ENCODE measurements around the gene RILPL1.
"Not testable (repeated sequence)": the region's sequence is repeated elsewhere in the genome, so short reads cannot be mapped to it uniquely, and the experiment has no call there.

RILPL1 gene

GRCh38 chr12:123474485-123475245 lies 58.9 kb downstream of the RILPL1 start:
- Histone ChIP-seq H3K4me3 (no peak overlapping the region), H3K27ac (peak overlapping the region; percentile 22 to 66)
- DNase-seq (ENCODE audit: low spot score): no peak
- TF ChIP-seq, protein P1, sequence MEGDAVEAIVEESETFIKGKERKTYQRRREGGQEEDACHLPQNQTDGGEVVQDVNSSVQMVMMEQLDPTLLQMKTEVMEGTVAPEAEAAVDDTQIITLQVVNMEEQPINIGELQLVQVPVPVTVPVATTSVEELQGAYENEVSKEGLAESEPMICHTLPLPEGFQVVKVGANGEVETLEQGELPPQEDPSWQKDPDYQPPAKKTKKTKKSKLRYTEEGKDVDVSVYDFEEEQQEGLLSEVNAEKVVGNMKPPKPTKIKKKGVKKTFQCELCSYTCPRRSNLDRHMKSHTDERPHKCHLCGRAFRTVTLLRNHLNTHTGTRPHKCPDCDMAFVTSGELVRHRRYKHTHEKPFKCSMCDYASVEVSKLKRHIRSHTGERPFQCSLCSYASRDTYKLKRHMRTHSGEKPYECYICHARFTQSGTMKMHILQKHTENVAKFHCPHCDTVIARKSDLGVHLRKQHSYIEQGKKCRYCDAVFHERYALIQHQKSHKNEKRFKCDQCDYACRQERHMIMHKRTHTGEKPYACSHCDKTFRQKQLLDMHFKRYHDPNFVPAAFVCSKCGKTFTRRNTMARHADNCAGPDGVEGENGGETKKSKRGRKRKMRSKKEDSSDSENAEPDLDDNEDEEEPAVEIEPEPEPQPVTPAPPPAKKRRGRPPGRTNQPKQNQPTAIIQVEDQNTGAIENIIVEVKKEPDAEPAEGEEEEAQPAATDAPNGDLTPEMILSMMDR (IDR thresholded peaks at IDR 0.05): no peak

GRCh38 chr12:123472438-123472849 lies 61.1 kb downstream of the RILPL1 start:
- Histone ChIP-seq H3K4me3 (no peak overlapping the region), H3K27ac (no peak overlapping the region)
- no peak for DNase-seq (ENCODE audit: low spot score)
- TF ChIP-seq, protein P1 (IDR thresholded peaks at IDR 0.05): no peak

GRCh38 chr12:123471374-123472068 lies 62.0 kb downstream of the RILPL1 start:
- DNase-seq (ENCODE audit: low spot score): no peak
- Histone ChIP-seq H3K27ac (no peak overlapping the region), H3K4me3 (no peak overlapping the region)
- TF ChIP-seq, protein P1 (IDR thresholded peaks at IDR 0.05): no peak

- no peak for DNase-seq (ENCODE audit: low spot score)
- H3K27ac ChIP-seq: no peak overlapping the region
- TF ChIP-seq, protein P1 (IDR thresholded peaks at IDR 0.05): no peak
- H3K4me3 ChIP-seq: no peak overlapping the region
Measured at GRCh38 chr12:123469978-123470377, 63.5 kb downstream of the RILPL1 start.

GRCh38 chr12:123468786-123469185 lies 64.7 kb downstream of the RILPL1 start:
- Histone ChIP-seq H3K4me3 (no peak overlapping the region), H3K27ac (no peak overlapping the region)
- DNase-seq (ENCODE audit: low spot score): no peak
- TF ChIP-seq, protein P1 (IDR thresholded peaks at IDR 0.05): no peak

DNA sequence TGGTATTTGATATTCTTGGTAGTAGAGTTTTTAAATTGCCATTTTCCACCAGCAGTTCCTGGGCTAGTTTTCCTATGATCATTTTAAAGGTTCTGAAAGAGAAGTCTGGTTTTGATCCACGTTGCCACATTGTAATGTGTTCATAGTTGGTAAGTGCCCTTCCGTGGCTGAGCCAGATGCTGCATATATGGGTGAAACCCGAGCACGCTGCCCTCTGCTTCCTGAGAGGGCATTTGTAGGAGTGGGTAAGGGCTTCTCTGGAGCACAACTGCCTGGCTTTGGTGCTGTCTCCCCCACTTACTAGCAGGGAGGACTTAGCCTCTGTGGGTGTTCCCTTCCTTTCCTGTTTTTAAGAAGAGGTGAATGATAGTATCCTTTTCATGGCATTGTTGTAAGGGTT lies 68.4 kb downstream of the RILPL1 start:
- no peak overlapping the region for H3K27ac ChIP-seq
- H3K4me3 ChIP-seq: no peak overlapping the region
- TF ChIP-seq, protein P1 (IDR thresholded peaks at IDR 0.05): no peak
- no peak for DNase-seq (ENCODE audit: low spot score)

- not testable (repeated sequence) for H3K4me3 ChIP-seq; DNase-seq (ENCODE audit: low spot score); H3K27ac ChIP-seq
Measured at GRCh38 chr12:123463174-123463573, 70.3 kb downstream of the RILPL1 start.
